Measurements from ENCODE around the gene PHACTR1.

GRCh38 chr6:12832226-12832735, 115.7 kb downstream of the PHACTR1 start:
- TF ChIP-seq MAX (IDR thresholded peaks at IDR 0.05) = no peak
- no peak for TF ChIP-seq RAD21 (IDR thresholded peaks at IDR 0.05)
- TF ChIP-seq CTCF (IDR thresholded peaks at IDR 0.05; ENCODE audit: low read depth, low read length, missing input control) = no peak

Measured in liver (tissue), 3 donors.